Activated T-helper 2 cell treated with anti-CD3 and anti-CD28 coated beads, Interferon-gamma antibody, Interleukin-2, Interleukin-4, amounts not matched to agents 10 μg/mL and 5 μg/mL and 100 μg/mL, durations not matched to agents 14 hours and 24 hours and 36 hours (primary cell): ENCODE measurements around the gene COMMD10. TPM values are rescaled to one million over a fixed set of nuclear protein-coding genes. Genes with fewer than 3 reads are reported as not detected.

Source experiments
- DNase-seq: peaks from one replicate; pipeline ENCODE4 v3.0.0; 2021; ENCODE audit warnings: low spot score
- H3K27ac Mint-ChIP-seq: one replicate; pipeline ENCODE4 v1.8.0; 2021; ENCODE audit warnings: mixed read lengths
- H3K27me3 Mint-ChIP-seq: one replicate; pipeline ENCODE4 v1.8.0; 2021; ENCODE audit warnings: low read depth, mixed read lengths
- H3K36me3 Mint-ChIP-seq: one replicate; pipeline ENCODE4 v1.8.0; 2021; ENCODE audit warnings: low read depth, mixed read lengths
- H3K4me1 Mint-ChIP-seq: one replicate; pipeline ENCODE4 v1.8.0; 2021; ENCODE audit warnings: low read depth, mixed read lengths
- H3K4me3 Mint-ChIP-seq: one replicate; pipeline ENCODE4 v1.8.0; 2021; ENCODE audit warnings: low read depth, mild to moderate bottlenecking, moderate library complexity, mixed read lengths
- H3K9me3 Mint-ChIP-seq: one replicate; pipeline ENCODE4 v1.8.0; 2021; ENCODE audit warnings: mixed read lengths
- intact Hi-C: fragments of 100-400 bp; cut with micrococcal nuclease; formaldehyde crosslinking; loops from one replicate; pipeline ENCODE4 v1.15.1; 2023
- total RNA-seq: library from RNA; stranded (reverse); gene quantifications from 2 replicates; pipeline ENCODE4 v1.2.3, GENCODE V29; 2022

The COMMD10 gene
- total RNA-seq, 1 donor from 2014 or later: 23.6 TPM

- H3K27me3 Mint-ChIP-seq: no peaks in the 10 kb centered on the region
- no peak overlapping the region for H3K27ac Mint-ChIP-seq
- no peak for DNase-seq
- H3K36me3 Mint-ChIP-seq: no peaks in the 10 kb centered on the region
- no peaks in the 10 kb centered on the region for H3K4me1 Mint-ChIP-seq
- intact Hi-C loops: no loop called here
- H3K9me3 Mint-ChIP-seq: no peaks in the 10 kb centered on the region
- no peak overlapping the region for H3K4me3 Mint-ChIP-seq
Observed at GRCh38 chr5:116237917-116238500, 153.2 kb downstream of the COMMD10 start.

- Mint-ChIP-seq H3K9me3 (peaks cover 20% of the 10 kb centered on the region), H3K27ac (no peak overlapping the region), H3K27me3 (no peaks in the 10 kb centered on the region), H3K36me3 (no peaks in the 10 kb centered on the region), H3K4me3 (no peak overlapping the region), H3K4me1 (no peaks in the 10 kb centered on the region)
- DNase-seq: no peak
- intact Hi-C loops: no loop called here
Observed at GRCh38 chr5:116242343-116242742, 157.5 kb downstream of the COMMD10 start.

- H3K4me1 Mint-ChIP-seq: no peaks in the 10 kb centered on the region
- H3K9me3 Mint-ChIP-seq: peaks cover 34% of the 10 kb centered on the region
- H3K4me3 Mint-ChIP-seq: no peak overlapping the region
- H3K27ac Mint-ChIP-seq: no peak overlapping the region
- no peaks in the 10 kb centered on the region for H3K36me3 Mint-ChIP-seq
- no peaks in the 10 kb centered on the region for H3K27me3 Mint-ChIP-seq
- no peak for DNase-seq
- intact Hi-C loops: no loop called here
Observed at GRCh38 chr5:116248432-116248831, 163.6 kb downstream of the COMMD10 start.

GRCh38 chr5:116249648-116250047, 164.8 kb downstream of the COMMD10 start:
- H3K4me1 Mint-ChIP-seq: no peaks in the 10 kb centered on the region
- H3K9me3 Mint-ChIP-seq: peaks cover 41% of the 10 kb centered on the region
- H3K4me3 Mint-ChIP-seq: no peak overlapping the region
- no peaks in the 10 kb centered on the region for H3K36me3 Mint-ChIP-seq
- no peaks in the 10 kb centered on the region for H3K27me3 Mint-ChIP-seq
- intact Hi-C loops: no loop called here
- H3K27ac Mint-ChIP-seq: no peak overlapping the region
- DNase-seq: no peak

- Mint-ChIP-seq H3K27ac (no peak overlapping the region), H3K9me3 (peaks cover 24% of the 10 kb centered on the region), H3K36me3 (no peaks in the 10 kb centered on the region), H3K4me1 (no peaks in the 10 kb centered on the region), H3K4me3 (no peak overlapping the region), H3K27me3 (no peaks in the 10 kb centered on the region)
- no peak for DNase-seq
- intact Hi-C loops: no loop called here
Observed at GRCh38 chr5:116256717-116257116, 171.9 kb downstream of the COMMD10 start.

GRCh38 chr5:116265471-116265870, 180.6 kb downstream of the COMMD10 start:
- Mint-ChIP-seq H3K9me3 (peaks cover 26% of the 10 kb centered on the region), H3K4me1 (no peaks in the 10 kb centered on the region), H3K4me3 (no peak overlapping the region), H3K27ac (no peak overlapping the region), H3K36me3 (peaks cover 5% of the 10 kb centered on the region), H3K27me3 (no peaks in the 10 kb centered on the region)
- intact Hi-C loops: no loop called here
- DNase-seq: no peak

- intact Hi-C loops: no loop called here
- no peak for DNase-seq
Observed at GRCh38 chr5:116271446-116272025, 186.7 kb downstream of the COMMD10 start.

GRCh38 chr5:116272281-116272941, 187.6 kb downstream of the COMMD10 start:
- no peak overlapping the region for H3K27ac Mint-ChIP-seq
- intact Hi-C loops: no loop called here
- no peaks in the 10 kb centered on the region for H3K27me3 Mint-ChIP-seq
- H3K4me3 Mint-ChIP-seq: no peak overlapping the region
- H3K36me3 Mint-ChIP-seq: no peaks in the 10 kb centered on the region
- peaks cover 2% of the 10 kb centered on the region for H3K4me1 Mint-ChIP-seq
- H3K9me3 Mint-ChIP-seq: peaks cover 11% of the 10 kb centered on the region
- DNase-seq: no peak

More at GRCh38 chr5:116271446-116272025, 186.7 kb downstream of the COMMD10 start:
- H3K9me3 Mint-ChIP-seq: peaks cover 14% of the 10 kb centered on the region
- H3K36me3 Mint-ChIP-seq: no peaks in the 10 kb centered on the region
- H3K27me3 Mint-ChIP-seq: no peaks in the 10 kb centered on the region
- no peak overlapping the region for H3K4me3 Mint-ChIP-seq
- no peak overlapping the region for H3K27ac Mint-ChIP-seq
- peaks cover 2% of the 10 kb centered on the region for H3K4me1 Mint-ChIP-seq

- Mint-ChIP-seq H3K27me3 (no peaks in the 10 kb centered on the region), H3K4me1 (peaks cover 2% of the 10 kb centered on the region), H3K9me3 (peaks cover 11% of the 10 kb centered on the region), H3K36me3 (no peaks in the 10 kb centered on the region), H3K4me3 (no peak overlapping the region), H3K27ac (no peak overlapping the region)
- intact Hi-C loops: no loop called here
- no peak for DNase-seq
Observed at GRCh38 chr5:116273448-116274242, 188.8 kb downstream of the COMMD10 start.

GRCh38 chr5:116274251-116274650, 189.4 kb downstream of the COMMD10 start:
- H3K4me3 Mint-ChIP-seq: no peak overlapping the region
- H3K9me3 Mint-ChIP-seq: peaks cover 11% of the 10 kb centered on the region
- no peak overlapping the region for H3K27ac Mint-ChIP-seq
- H3K27me3 Mint-ChIP-seq: no peaks in the 10 kb centered on the region
- DNase-seq: no peak
- peaks cover 2% of the 10 kb centered on the region for H3K4me1 Mint-ChIP-seq
- intact Hi-C loops: no loop called here
- no peaks in the 10 kb centered on the region for H3K36me3 Mint-ChIP-seq

- H3K9me3 Mint-ChIP-seq: peaks cover 11% of the 10 kb centered on the region
- DNase-seq: no peak
- H3K4me1 Mint-ChIP-seq: peaks cover 2% of the 10 kb centered on the region
- H3K36me3 Mint-ChIP-seq: no peaks in the 10 kb centered on the region
- H3K27me3 Mint-ChIP-seq: no peaks in the 10 kb centered on the region
- H3K4me3 Mint-ChIP-seq: no peak overlapping the region
- intact Hi-C loops: no loop called here
- no peak overlapping the region for H3K27ac Mint-ChIP-seq
Observed at GRCh38 chr5:116275282-116275681, 190.5 kb downstream of the COMMD10 start.

- Mint-ChIP-seq H3K4me3 (no peak overlapping the region), H3K9me3 (peaks cover 11% of the 10 kb centered on the region), H3K36me3 (no peaks in the 10 kb centered on the region), H3K27me3 (no peaks in the 10 kb centered on the region), H3K27ac (no peak overlapping the region), H3K4me1 (peaks cover 3% of the 10 kb centered on the region)
- no peak for DNase-seq
- intact Hi-C loops: no loop called here
Observed at GRCh38 chr5:116276952-116277351, 192.1 kb downstream of the COMMD10 start.
